Ovary (tissue), 9 donors: Measurements from ENCODE around the gene HADHA. TPM values are rescaled to one million over a fixed set of nuclear protein-coding genes. Genes with fewer than 3 reads are reported as not detected.
"Not testable (repeated sequence)": the region's sequence is repeated elsewhere in the genome, so short reads cannot be mapped to it uniquely, and the experiment has no call there.

ENCODE experiments used
- DNase-seq, 5 donors: peaks; one replicate each; pipeline ENCODE4 v3.0.0-alpha.2; 2019 to 2020
- H3K27ac ChIP-seq, 2 donors: fragments of 200-600 bp; one replicate each; pipeline versions ENCODE4 v1.5.1 to v1.8.0; 2019 to 2022
- H3K27me3 ChIP-seq: fragments of 200-600 bp; one replicate; pipeline ENCODE4 v1.8.0; 2022
- H3K36me3 ChIP-seq: fragments of 200-600 bp; sonication (generic); one replicate; pipeline ENCODE4 v1.5.1; 2019
- H3K4me1 ChIP-seq: one replicate; pipeline ENCODE4 v1.8.1; 2013; ENCODE audit warnings: mild to moderate bottlenecking, moderate library complexity; ENCODE audit not compliant: insufficient read depth
- H3K4me3 ChIP-seq: fragments of 200-600 bp; sonication (generic); one replicate; pipeline ENCODE4 v1.5.1; 2017
- H3K9me3 ChIP-seq, 2 donors: fragments of 200-600 bp in 1 of 2; sonication (generic) in 1 of 2; one replicate each; pipeline versions ENCODE4 v1.5.1 to v1.8.1; 2013 to 2019; ENCODE audit warnings: mild to moderate bottlenecking in 1 of 2, moderate library complexity in 1 of 2
- EP300 ChIP-seq: sonication (generic); formaldehyde crosslinking; IDR thresholded peaks from one replicate; pipeline ENCODE4 v1.6.1; 2017; ENCODE audit warnings: antibody characterized with exemption
- POLR2A ChIP-seq: fragments of 450-650 bp; IDR thresholded peaks from one replicate; pipeline ENCODE4 v1.6.1; 2017; ENCODE audit warnings: antibody characterized with exemption, mild to moderate bottlenecking, moderate library complexity
- WGBS, 3 donors: extraction: QIAGEN DNeasy Blood & Tissue Kit in 1 of 3; methylation state at CpG; one replicate each; pipeline versions ENCODE4 v1.1.5 to v1.1.7; 2013 to 2017; 5-methylcytosine and 5-hydroxymethylcytosine counted together
- intact Hi-C, 4 donors: fragments of 100-400 bp; cut with DNase I; formaldehyde crosslinking; loops; one replicate each; pipeline versions ENCODE4 v1.11.0 to v1.15.1; 2022 to 2023
- polyA plus RNA-seq, 2 donors: library from polyadenylated mRNA; stranded (reverse); fragments of 200-250 nt in 1 of 2; fragments of 350-450 nt in 1 of 2; fragmentation: Illumina TruSeq in 1 of 2; extraction: RNeasy Lipid Tissue Mini Kit (QIAGEN cat#74804) in 1 of 2; gene quantifications; one replicate each; pipeline ENCODE4 v1.2.3, GENCODE V29; 2013 to 2014
- total RNA-seq, 7 donors: library from RNA; depleted of rRNA in 2 of 7; stranded (reverse); fragments of >200 nt in 2 of 7; fragmentation: NEBNext Ultra II Directional in 3 of 7; extraction: Animal tissue kit (Norgen Biotek cat#: 25700) in 3 of 7; gene quantifications; one replicate each; pipeline versions ENCODE4 v1.1.0 to v1.2.4, GENCODE V29; 2016 to 2023
- TF ChIP-seq, protein P1 (sequence below), 3 donors: fragments of 450-650 bp in 2 of 3; fragments of 200-600 bp in 1 of 3; IDR thresholded peaks; one replicate each; pipeline versions ENCODE4 v1.5.1 to v1.8.0; 2016 to 2022; ENCODE audit warnings: antibody characterized with exemption in 3 of 3, mild to moderate bottlenecking in 1 of 3
- donor health status: DM: no; HTN: no; CAD: no; lungs with moderate emphysema.
- donor health status: DM: no; HTN: no; CAD: no.
- donor health status: Bipolar disorder and iron deficiency.
- donor health status: DM: yes; HTN: yes; CAD: no.
- donor health status: DM: no; HTN: no; CAD: no.
- donor health status: DM: yes; HTN: yes; CAD: no.

HADHA gene
- total and polyA plus RNA-seq, 9 donors: 85.2 to 290 (median 129) TPM

DNA sequence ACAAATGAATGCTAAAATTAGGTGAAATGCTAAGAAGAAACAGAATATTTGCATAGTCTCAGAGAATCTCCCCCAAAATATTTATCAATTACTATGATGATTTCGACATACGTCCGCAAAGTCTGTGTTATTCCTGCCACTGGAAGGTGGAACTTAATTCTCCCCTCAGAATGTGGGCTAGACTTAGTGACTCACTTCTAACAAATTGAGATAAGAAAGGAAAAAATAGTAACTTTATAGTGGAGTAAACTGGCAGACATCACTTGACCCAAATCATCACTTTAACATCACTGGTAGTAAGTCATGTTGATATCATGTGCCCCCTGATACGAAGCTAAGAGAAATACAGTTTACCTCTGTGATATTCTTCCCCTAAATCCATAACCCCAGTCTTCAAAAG is 23.8 kb upstream of the HADHA start:
- 83 to 87% (median 85%) methylated on average over 4 of the region's 4 CpGs for WGBS, 3 donors
- TF ChIP-seq, protein P1, sequence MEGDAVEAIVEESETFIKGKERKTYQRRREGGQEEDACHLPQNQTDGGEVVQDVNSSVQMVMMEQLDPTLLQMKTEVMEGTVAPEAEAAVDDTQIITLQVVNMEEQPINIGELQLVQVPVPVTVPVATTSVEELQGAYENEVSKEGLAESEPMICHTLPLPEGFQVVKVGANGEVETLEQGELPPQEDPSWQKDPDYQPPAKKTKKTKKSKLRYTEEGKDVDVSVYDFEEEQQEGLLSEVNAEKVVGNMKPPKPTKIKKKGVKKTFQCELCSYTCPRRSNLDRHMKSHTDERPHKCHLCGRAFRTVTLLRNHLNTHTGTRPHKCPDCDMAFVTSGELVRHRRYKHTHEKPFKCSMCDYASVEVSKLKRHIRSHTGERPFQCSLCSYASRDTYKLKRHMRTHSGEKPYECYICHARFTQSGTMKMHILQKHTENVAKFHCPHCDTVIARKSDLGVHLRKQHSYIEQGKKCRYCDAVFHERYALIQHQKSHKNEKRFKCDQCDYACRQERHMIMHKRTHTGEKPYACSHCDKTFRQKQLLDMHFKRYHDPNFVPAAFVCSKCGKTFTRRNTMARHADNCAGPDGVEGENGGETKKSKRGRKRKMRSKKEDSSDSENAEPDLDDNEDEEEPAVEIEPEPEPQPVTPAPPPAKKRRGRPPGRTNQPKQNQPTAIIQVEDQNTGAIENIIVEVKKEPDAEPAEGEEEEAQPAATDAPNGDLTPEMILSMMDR (IDR thresholded peaks at IDR 0.05): no peak
- TF ChIP-seq EP300 (no peak), POLR2A (no peak)
- Histone ChIP-seq H3K4me3 (no peak overlapping the region), H3K36me3 (no peaks in the 10 kb centered on the region), H3K9me3 (no peaks in the 10 kb centered on the region), H3K27ac (no peak overlapping the region), H3K27me3 (no peaks in the 10 kb centered on the region), H3K4me1 (peaks cover 4% of the 10 kb centered on the region)
- intact Hi-C loops: no loop called here
- DNase-seq: no peak

GRCh38 chr2:26258836-26259235 is 14.4 kb upstream of the HADHA start:
- DNase-seq, intact Hi-C loops, H3K4me1 ChIP-seq, H3K36me3 ChIP-seq, H3K9me3 ChIP-seq, H3K27me3 ChIP-seq, H3K27ac ChIP-seq, H3K4me3 ChIP-seq: not testable (repeated sequence)
- WGBS, 3 donors: 90 to 94% (median 90%) methylated on average over 8 of the region's 8 CpGs

- peaks cover 5% of the 10 kb centered on the region for H3K4me1 ChIP-seq
- 20 to 51% (median 30%) methylated on average over 3 of the region's 3 CpGs for WGBS, 3 donors
- no peak for DNase-seq
- TF ChIP-seq, protein P1 (IDR thresholded peaks at IDR 0.05): no peak
- TF ChIP-seq POLR2A: no peak
- no peak for TF ChIP-seq EP300
- no peak overlapping the region for H3K27ac ChIP-seq
- H3K4me3 ChIP-seq: no peak overlapping the region
- no peaks in the 10 kb centered on the region for H3K27me3 ChIP-seq
- no peaks in the 10 kb centered on the region for H3K9me3 ChIP-seq
- no peaks in the 10 kb centered on the region for H3K36me3 ChIP-seq
- intact Hi-C loops: no loop called here
These were observed 11.4 kb upstream of the HADHA start for GRCh38 chr2:26255759-26256384.

DNA sequence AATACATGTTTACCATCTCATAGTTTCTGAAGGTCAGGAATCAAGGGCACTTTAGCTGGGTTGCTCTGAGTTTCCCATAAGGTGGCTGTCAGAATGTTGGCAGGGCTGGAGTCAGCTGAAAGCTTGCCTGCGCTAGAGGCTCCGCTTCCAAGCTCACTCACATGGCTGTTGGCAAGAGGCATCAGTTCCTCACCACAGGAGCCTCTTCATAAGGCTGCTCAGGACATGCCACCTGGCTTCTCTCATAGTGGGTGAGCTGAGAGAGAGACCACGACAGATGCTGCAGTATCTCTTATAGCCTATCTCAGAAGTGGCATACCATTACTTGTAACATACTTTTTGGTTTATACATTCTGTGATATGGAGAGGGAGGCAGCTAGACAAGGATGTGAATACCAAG is 7.5 kb upstream of the HADHA start:
- WGBS, 3 donors: 3 to 30% (median 29%) methylated on average over 3 of the region's 3 CpGs
- no peak overlapping the region for H3K27ac ChIP-seq

GRCh38 chr2:26249625-26250024 is 5.2 kb upstream of the HADHA start:
- peaks cover 15% of the 10 kb centered on the region for H3K4me1 ChIP-seq
- intact Hi-C loops: no loop called here
- H3K27me3 ChIP-seq: no peaks in the 10 kb centered on the region
- WGBS, 3 donors: 60 to 72% (median 65%) methylated on average over 2 of the region's 2 CpGs
- DNase-seq: no peak
- no peak overlapping the region for H3K27ac ChIP-seq
- no peak overlapping the region for H3K4me3 ChIP-seq
- TF ChIP-seq POLR2A (no peak), EP300 (no peak)
- TF ChIP-seq, protein P1 (IDR thresholded peaks at IDR 0.05): no peak
- no peaks in the 10 kb centered on the region for H3K36me3 ChIP-seq
- no peaks in the 10 kb centered on the region for H3K9me3 ChIP-seq

More for the DNA sequence above, 7.5 kb upstream of the HADHA start:
- no peak overlapping the region for H3K4me3 ChIP-seq
- no peaks in the 10 kb centered on the region for H3K36me3 ChIP-seq
- peaks cover 11% of the 10 kb centered on the region for H3K4me1 ChIP-seq
- no peaks in the 10 kb centered on the region for H3K27me3 ChIP-seq
- TF ChIP-seq POLR2A (no peak), EP300 (no peak)
- TF ChIP-seq, protein P1 (IDR thresholded peaks at IDR 0.05): no peak
- no peaks in the 10 kb centered on the region for H3K9me3 ChIP-seq
- intact Hi-C loops: no loop called here
- peak; percentile 42 to 53 (median 46) for DNase-seq
